Transverse colon (tissue), 4 donors: ENCODE data around the gene TARBP2. TPM values are rescaled to one million over a fixed set of nuclear protein-coding genes. Genes with fewer than 3 reads are reported as not detected.

Experiments used
- DNase-seq: peaks from one replicate; pipeline ENCODE4 v3.0.0-alpha.2; 2019
- H3K27ac ChIP-seq, 4 donors: fragments of 200-600 bp; sonication (generic); 2 replicates each; pipeline ENCODE4 v1.5.1; 2016 to 2018; ENCODE audit warnings: inconsistent platforms in 4 of 4
- H3K27me3 ChIP-seq: fragments of 200-600 bp; sonication (generic); 2 replicates; pipeline ENCODE4 v1.5.1; 2017; ENCODE audit warnings: inconsistent platforms
- H3K36me3 ChIP-seq, 4 donors: fragments of 200-600 bp; sonication (generic); 2 replicates each; pipeline ENCODE4 v1.5.1; 2017 to 2019; ENCODE audit warnings: inconsistent platforms in 4 of 4
- H3K4me1 ChIP-seq, 4 donors: fragments of 200-600 bp; sonication (generic); 2 replicates each; pipeline ENCODE4 v1.5.1; 2017 to 2020; ENCODE audit warnings: inconsistent platforms in 4 of 4
- H3K4me3 ChIP-seq, 4 donors: fragments of 200-600 bp; sonication (generic); 1 replicate in 1 of 4; 2 replicates in 3 of 4; pipeline versions ENCODE4 v1.5.1 to v1.6.1; 2017 to 2019; ENCODE audit warnings: inconsistent platforms in 4 of 4
- H3K9me3 ChIP-seq, 2 donors: fragments of 200-600 bp; sonication (generic); 2 replicates each; pipeline ENCODE4 v1.5.1; 2017 to 2019; ENCODE audit warnings: inconsistent platforms in 2 of 2
- CTCF ChIP-seq, 5 experiments: fragments of 200-600 bp in 3 of 5; fragments of 450-650 bp in 2 of 5; sonication (generic) in 3 of 5; IDR thresholded peaks; 1 replicate in 2 of 5; 2 replicates in 3 of 5; pipeline ENCODE4 v1.5.1; 2016 to 2017; ENCODE audit warnings: antibody characterized with exemption in 5 of 5, inconsistent platforms in 3 of 5, mild to moderate bottlenecking in 2 of 5, moderate library complexity in 1 of 5
- EP300 ChIP-seq: sonication (generic); formaldehyde crosslinking; IDR thresholded peaks from one replicate; pipeline ENCODE4 v1.6.1; 2017; ENCODE audit warnings: antibody characterized with exemption, low read depth
- POLR2A ChIP-seq: fragments of 450-650 bp; IDR thresholded peaks from one replicate; pipeline ENCODE4 v1.6.1; 2016; ENCODE audit warnings: antibody characterized with exemption, mild to moderate bottlenecking, moderate library complexity
- POLR2AphosphoS5 ChIP-seq, 3 donors: sonication (generic); formaldehyde crosslinking; IDR thresholded peaks; one replicate each; pipeline ENCODE4 v1.6.1; 2016; ENCODE audit warnings: antibody characterized with exemption in 3 of 3
- WGBS, 2 donors: methylation state at CpG; one replicate each; pipeline ENCODE4 v1.1.5; 2018; ENCODE audit warnings: low coverage in 1 of 2; 5-methylcytosine and 5-hydroxymethylcytosine counted together
- in situ Hi-C, 4 donors: fragments of 200-750 bp; cut with MboI; loops; one replicate each; pipeline versions ENCODE4 v1.15.0 to v1.15.1; 2017; ENCODE audit warnings: low sequenced_read_pairs in 3 of 4, low pct_ligation_motif_present in 1 of 4, low pct_unique_long_range_greater_than_20kb in 1 of 4
- intact Hi-C: fragments of 100-400 bp; cut with DNase I; formaldehyde crosslinking; loops from one replicate; pipeline ENCODE4 v1.15.1; 2023; ENCODE audit warnings: low total_unique reads
- total RNA-seq, 4 donors: library from RNA; depleted of rRNA; stranded (reverse); fragments of >200 nt; gene quantifications; one replicate each; pipeline ENCODE4 v1.1.0, GENCODE V29; 2016

The TARBP2 gene
- 10 to 100 TPM; 22.4 to 37.0 (median 34.1) TPM for total RNA-seq

- in situ Hi-C loops (loop anchor here in 1 of 4 donors (10.0 kb wide), 1 partner anchor 156 kb away; no protein-coding TSS in a partner anchor), intact Hi-C loops (loop anchor here (2.0 to 10.0 kb wide), 2 partner anchors 50 to 156 kb away; no protein-coding TSS in a partner anchor)
- Histone ChIP-seq H3K27ac (peak within 1 kb of the TSS; percentile 90 to 99 (median 98)), H3K4me1 (peaks cover 13 to 45% (median 31%) of the 10 kb centered on the region in 4 donors), H3K36me3 (no peaks in the 10 kb centered on the region), H3K9me3 (no peaks in the 10 kb centered on the region), H3K27me3 (no peaks in the 10 kb centered on the region), H3K4me3 (peak within 1 kb of the TSS; percentile 53 to 78 (median 64))
- WGBS, 2 donors = 1% methylated on average over 72 of the region's 74 CpGs; no CpG with 5 or more reads in 1 of the 2 donors
- DNase-seq = peak; percentile 99
- TF ChIP-seq EP300 (no peak), CTCF (IDR thresholded peaks at IDR 0.05) (peak in 1 of 5 experiments; percentile 33), POLR2AphosphoS5 (IDR thresholded peaks at IDR 0.05) (peak; percentile 38 to 69 (median 55)), POLR2A (peak; percentile 63)
Observed at GRCh38 chr12:53500776-53501614, at the start of gene TARBP2. Gene TARBP2, plus strand, starts transcription at chr12:53501283. Its CDS starts 126 bp downstream, at chr12:53501409.

- peak; percentile 98 for DNase-seq
- H3K4me1 ChIP-seq = peaks cover 9 to 21% (median 18%) of the 10 kb centered on the region in 4 donors
- WGBS, 2 donors = 0 to 1% methylated on average over 3 to 16 of the region's 32 CpGs
- in situ Hi-C loops = no loop called here
- peak within 1 kb of the TSS; percentile 91 to 97 (median 94) for H3K27ac ChIP-seq
- intact Hi-C loops = loop anchor here (2.0 kb wide), 1 partner anchor 49 kb away; the partner anchor contains the start of gene TARBP2
- H3K36me3 ChIP-seq = peaks cover 0 to 41% (median 13%) of the 10 kb centered on the region in 4 donors
- TF ChIP-seq POLR2AphosphoS5 (IDR thresholded peaks at IDR 0.05) (peak; percentile 92 to 97 (median 94)), EP300 (peak; percentile 55), POLR2A (peak; percentile 77), CTCF (IDR thresholded peaks at IDR 0.05) (peak; percentile 69 to 99 (median 81))
- peak within 1 kb of the TSS; percentile 56 to 88 (median 68) for H3K4me3 ChIP-seq
- H3K9me3 ChIP-seq = no peaks in the 10 kb centered on the region
- H3K27me3 ChIP-seq = no peaks in the 10 kb centered on the region
Observed at GRCh38 chr12:53451661-53452158, 49.4 kb upstream of the TARBP2 start, which contains the start of gene PCBP2. Gene PCBP2, plus strand, starts transcription at chr12:53452102. Its CDS starts 2,699 bp downstream, at chr12:53454801.

- Histone ChIP-seq H3K9me3 (no peaks in the 10 kb centered on the region), H3K27ac (peak overlapping the region; percentile 91 to 97 (median 94)), H3K4me3 (peak overlapping the region; percentile 56 to 88 (median 68)), H3K36me3 (peaks cover 0 to 41% (median 17%) of the 10 kb centered on the region in 4 donors), H3K27me3 (no peaks in the 10 kb centered on the region), H3K4me1 (peaks cover 9 to 21% (median 18%) of the 10 kb centered on the region in 4 donors)
- TF ChIP-seq POLR2AphosphoS5 (IDR thresholded peaks at IDR 0.05) (peak in 2 of 3 donors; percentile 39 to 67), EP300 (no peak), POLR2A (peak; percentile 20), CTCF (IDR thresholded peaks at IDR 0.05) (peak; percentile 25 to 50 (median 33))
- intact Hi-C loops (no loop called here), in situ Hi-C loops (no loop called here)
- DNase-seq = peak; percentile 85
- 0 to 1% methylated on average over 1 to 37 of the region's 82 CpGs for WGBS, 2 donors
Observed at GRCh38 chr12:53452159-53453077, 48.7 kb upstream of the TARBP2 start.
